Upper lobe of right lung (tissue), 1 donor: ENCODE data around the gene SH3BP2. TPM values are rescaled to one million over a fixed set of nuclear protein-coding genes. Genes with fewer than 3 reads are reported as not detected.

Experiments used
- ATAC-seq: fragments of 200-7000 bp; cut with Tn5 transposase; one replicate; pipeline ENCODE4 v1.9.1; 2020; ENCODE audit warnings: mild to moderate bottlenecking, moderate library complexity
- DNase-seq: peaks from one replicate; pipeline ENCODE4 v3.0.0-alpha.2; 2020
- H3K27ac ChIP-seq: fragments of 200-600 bp; one replicate; pipeline ENCODE4 v1.8.0; 2022
- H3K27me3 ChIP-seq: fragments of 200-600 bp; one replicate; pipeline ENCODE4 v1.8.0; 2022; ENCODE audit warnings: mild to moderate bottlenecking
- H3K36me3 ChIP-seq: fragments of 200-600 bp; one replicate; pipeline ENCODE4 v1.8.0; 2022
- H3K4me1 ChIP-seq: fragments of 200-600 bp; one replicate; pipeline ENCODE4 v1.8.0; 2022
- H3K4me3 ChIP-seq: fragments of 200-600 bp; one replicate; pipeline ENCODE4 v1.8.0; 2022; ENCODE audit warnings: mild to moderate bottlenecking
- H3K9me3 ChIP-seq: fragments of 200-600 bp; one replicate; pipeline ENCODE4 v1.8.0; 2022
- intact Hi-C: fragments of 100-400 bp; cut with DNase I; formaldehyde crosslinking; loops from one replicate; pipeline ENCODE4 v1.11.0; 2022
- total RNA-seq: library from RNA; stranded (reverse); fragmentation: NEBNext Ultra II Directional; extraction: Animal tissue kit (Norgen Biotek cat#: 25700); gene quantifications from one replicate; pipeline ENCODE4 v1.2.1, GENCODE V29; 2021
- TF ChIP-seq, protein P1 (sequence below): fragments of 200-600 bp; IDR thresholded peaks from one replicate; pipeline ENCODE4 v1.8.0; 2022; ENCODE audit warnings: antibody characterized with exemption
- donor health status: DM: no; HTN: yes; CAD: no; lungs with severe emphysema.

Gene SH3BP2
- total RNA-seq, 1 donor from 2014 or later: 99.0 TPM

DNA sequence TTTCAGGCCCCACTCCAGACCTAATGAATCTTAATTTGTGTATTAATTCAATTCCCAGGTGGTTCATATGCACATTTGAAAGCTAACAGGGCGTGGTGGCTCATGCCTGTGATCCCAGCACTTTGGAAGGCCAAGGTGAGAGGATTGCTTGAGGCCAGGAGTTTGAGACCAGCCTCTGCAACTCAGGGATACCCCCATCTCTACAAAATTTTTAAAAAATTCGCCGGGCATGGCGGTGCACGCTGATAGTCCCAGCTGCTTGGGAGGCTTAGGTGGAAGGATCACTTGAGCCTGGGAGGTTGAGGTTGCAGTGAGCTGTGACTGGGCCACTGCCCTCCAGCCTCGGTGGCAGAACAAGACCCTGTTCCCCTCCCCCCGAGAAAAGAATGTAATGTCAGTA, 82.0 kb downstream of the SH3BP2 start:
- Histone ChIP-seq H3K27ac (no peak overlapping the region), H3K9me3 (no peaks in the 10 kb centered on the region), H3K36me3 (peaks cover 31% of the 10 kb centered on the region), H3K4me1 (peaks cover 50% of the 10 kb centered on the region), H3K27me3 (no peaks in the 10 kb centered on the region), H3K4me3 (no peak overlapping the region)
- intact Hi-C loops: no loop called here
- no peak for DNase-seq
- TF ChIP-seq, protein P1, sequence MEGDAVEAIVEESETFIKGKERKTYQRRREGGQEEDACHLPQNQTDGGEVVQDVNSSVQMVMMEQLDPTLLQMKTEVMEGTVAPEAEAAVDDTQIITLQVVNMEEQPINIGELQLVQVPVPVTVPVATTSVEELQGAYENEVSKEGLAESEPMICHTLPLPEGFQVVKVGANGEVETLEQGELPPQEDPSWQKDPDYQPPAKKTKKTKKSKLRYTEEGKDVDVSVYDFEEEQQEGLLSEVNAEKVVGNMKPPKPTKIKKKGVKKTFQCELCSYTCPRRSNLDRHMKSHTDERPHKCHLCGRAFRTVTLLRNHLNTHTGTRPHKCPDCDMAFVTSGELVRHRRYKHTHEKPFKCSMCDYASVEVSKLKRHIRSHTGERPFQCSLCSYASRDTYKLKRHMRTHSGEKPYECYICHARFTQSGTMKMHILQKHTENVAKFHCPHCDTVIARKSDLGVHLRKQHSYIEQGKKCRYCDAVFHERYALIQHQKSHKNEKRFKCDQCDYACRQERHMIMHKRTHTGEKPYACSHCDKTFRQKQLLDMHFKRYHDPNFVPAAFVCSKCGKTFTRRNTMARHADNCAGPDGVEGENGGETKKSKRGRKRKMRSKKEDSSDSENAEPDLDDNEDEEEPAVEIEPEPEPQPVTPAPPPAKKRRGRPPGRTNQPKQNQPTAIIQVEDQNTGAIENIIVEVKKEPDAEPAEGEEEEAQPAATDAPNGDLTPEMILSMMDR: no peak
- no peak for ATAC-seq

DNA sequence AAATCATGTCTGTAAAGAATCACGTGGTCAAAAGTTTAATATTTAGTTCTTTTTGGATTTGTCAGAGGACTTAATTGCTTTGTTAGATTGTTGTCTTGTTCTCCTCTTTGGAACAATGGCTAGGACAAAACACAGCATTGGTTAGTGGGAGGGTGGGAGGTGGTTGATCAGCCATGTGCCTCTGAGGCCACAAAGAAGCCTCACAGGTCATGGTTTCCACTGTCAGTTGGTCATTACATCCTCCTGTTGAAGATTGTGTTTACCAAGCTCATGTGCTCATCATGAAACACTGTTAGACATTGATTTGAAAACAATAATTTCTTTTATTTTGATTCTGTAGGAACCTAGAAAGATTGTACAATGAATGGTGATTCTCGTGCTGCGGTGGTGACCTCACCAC, 82.7 kb downstream of the SH3BP2 start:
- TF ChIP-seq, protein P1: no peak

DNA sequence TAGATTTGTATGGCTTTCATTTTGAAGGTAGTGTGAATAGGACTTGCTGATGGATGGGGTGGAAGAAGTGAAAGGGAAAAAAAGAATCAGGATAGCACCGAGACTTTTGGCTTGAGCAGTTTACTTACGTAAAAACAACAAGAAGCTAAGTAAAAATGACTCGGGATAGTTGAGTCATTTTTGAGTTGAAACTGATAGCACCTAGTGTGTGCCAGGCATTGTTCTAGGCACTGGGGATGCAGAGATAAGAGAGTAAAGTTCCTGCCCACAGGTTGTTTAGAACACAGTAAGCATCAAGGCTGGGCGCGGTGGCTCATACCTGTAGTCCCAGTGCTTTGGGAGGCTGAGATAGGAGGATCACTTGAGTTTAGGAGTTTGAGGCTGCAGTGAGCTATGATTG, 85.5 kb downstream of the SH3BP2 start:
- H3K36me3 ChIP-seq: peaks cover 53% of the 10 kb centered on the region

More for the DNA sequence above, 82.7 kb downstream of the SH3BP2 start:
- ATAC-seq (no peak), DNase-seq (no peak)
- Histone ChIP-seq H3K4me3 (no peak overlapping the region), H3K9me3 (no peaks in the 10 kb centered on the region), H3K4me1 (peaks cover 46% of the 10 kb centered on the region), H3K27me3 (no peaks in the 10 kb centered on the region), H3K27ac (no peak overlapping the region), H3K36me3 (peaks cover 36% of the 10 kb centered on the region)
- intact Hi-C loops: no loop called here

DNA sequence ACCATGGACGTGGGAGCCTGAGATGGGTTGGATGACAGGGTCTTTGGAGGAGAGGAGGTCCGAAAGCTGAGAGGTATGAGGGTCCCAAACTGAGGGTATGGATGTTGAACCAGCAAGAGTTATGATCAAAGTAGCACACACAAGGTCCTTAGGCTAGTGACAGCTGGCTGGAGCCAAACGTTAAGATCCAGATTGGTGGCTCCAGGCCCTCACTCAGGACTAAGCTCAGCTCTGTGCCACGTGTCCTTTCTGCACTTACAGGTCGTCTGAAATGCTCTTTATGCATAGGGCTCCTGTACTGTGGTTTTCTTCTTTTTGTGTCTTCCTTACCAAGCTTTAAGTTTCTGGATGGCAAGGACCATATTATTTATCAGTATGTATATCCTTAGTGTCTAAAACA, 86.1 kb downstream of the SH3BP2 start:
- Histone ChIP-seq H3K9me3 (no peaks in the 10 kb centered on the region), H3K27ac (no peak overlapping the region)

More for the DNA sequence above, 85.5 kb downstream of the SH3BP2 start:
- DNase-seq: no peak
- Histone ChIP-seq H3K4me3 (no peak overlapping the region), H3K4me1 (peaks cover 19% of the 10 kb centered on the region), H3K9me3 (no peaks in the 10 kb centered on the region), H3K27me3 (no peaks in the 10 kb centered on the region), H3K27ac (no peak overlapping the region)
- TF ChIP-seq, protein P1: no peak
- intact Hi-C loops: no loop called here
- ATAC-seq: no peak

DNA sequence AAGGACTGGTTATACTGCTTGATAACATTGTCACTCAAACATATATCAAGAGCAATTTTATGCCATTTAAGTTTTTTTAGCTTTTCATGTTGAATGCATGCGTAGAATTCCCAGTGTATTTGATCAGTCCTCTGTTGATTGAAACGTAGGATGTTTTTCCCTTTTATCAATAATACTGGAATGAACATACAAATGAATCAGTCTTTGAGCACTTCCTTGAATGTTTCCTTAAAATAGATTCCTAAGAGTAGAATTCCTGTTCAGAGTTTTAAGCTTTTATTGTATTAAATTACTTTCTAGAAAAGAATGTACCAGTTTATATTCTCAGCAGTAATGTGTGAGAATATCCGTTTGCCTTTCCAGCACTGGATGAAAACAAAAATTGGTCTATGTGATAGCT, 88.5 kb downstream of the SH3BP2 start:
- peaks cover 75% of the 10 kb centered on the region for H3K36me3 ChIP-seq
- H3K9me3 ChIP-seq: no peaks in the 10 kb centered on the region
- no peak for ATAC-seq
- no peak for DNase-seq
- no peaks in the 10 kb centered on the region for H3K4me1 ChIP-seq
- TF ChIP-seq, protein P1: no peak
- no peak overlapping the region for H3K4me3 ChIP-seq
- H3K27me3 ChIP-seq: no peaks in the 10 kb centered on the region
- intact Hi-C loops: no loop called here
- H3K27ac ChIP-seq: no peak overlapping the region

More for the DNA sequence above, 86.1 kb downstream of the SH3BP2 start:
- TF ChIP-seq, protein P1: no peak
- intact Hi-C loops: no loop called here
- peaks cover 60% of the 10 kb centered on the region for H3K36me3 ChIP-seq
- ATAC-seq (no peak), DNase-seq (no peak)
- H3K4me1 ChIP-seq: peaks cover 12% of the 10 kb centered on the region
- no peak overlapping the region for H3K4me3 ChIP-seq
- no peaks in the 10 kb centered on the region for H3K27me3 ChIP-seq

DNA sequence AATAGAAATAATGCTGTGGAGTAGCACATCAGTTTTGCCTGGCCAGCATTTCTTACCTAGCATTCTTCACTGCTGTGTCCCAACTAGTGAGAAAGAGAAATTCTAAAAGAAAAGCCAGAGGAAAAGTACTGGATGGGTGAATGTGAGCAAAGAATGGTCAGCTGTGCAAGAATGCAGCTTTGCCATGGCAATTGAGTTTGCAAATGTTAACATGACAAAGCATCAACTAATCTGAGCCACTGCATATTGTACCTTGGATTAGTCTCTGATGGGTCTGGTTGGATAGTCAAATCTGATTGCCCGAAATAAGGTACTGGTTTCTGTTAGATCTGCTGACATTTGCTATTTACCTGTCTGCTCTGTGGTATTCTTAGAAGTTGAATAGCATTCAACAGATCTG, 89.5 kb downstream of the SH3BP2 start:
- H3K4me1 ChIP-seq: no peaks in the 10 kb centered on the region
- peaks cover 76% of the 10 kb centered on the region for H3K36me3 ChIP-seq
- no peak overlapping the region for H3K4me3 ChIP-seq
- DNase-seq (no peak), ATAC-seq (no peak)
- H3K9me3 ChIP-seq: no peaks in the 10 kb centered on the region
- no peak overlapping the region for H3K27ac ChIP-seq
- intact Hi-C loops: no loop called here
- TF ChIP-seq, protein P1: no peak
- H3K27me3 ChIP-seq: no peaks in the 10 kb centered on the region
